ENCODE data around the gene EXOC4.

The EXOC4 gene

GRCh38 chr7:133586253-133586652 lies 333.4 kb downstream of the EXOC4 start:
- in situ Hi-C loops (cut with HindIII; ENCODE audit: low sequenced_read_pairs): no loop called here
- H3K4me3 ChIP-seq (ENCODE audit: low read depth, low read length): no peak overlapping the region
- no peak for DNase-seq (ENCODE audit: low read depth)
- no peak for TF ChIP-seq CTCF (IDR thresholded peaks at IDR 0.05; ENCODE audit: low read depth, low read length, missing control alignments)

- in situ Hi-C loops (cut with HindIII; ENCODE audit: low sequenced_read_pairs): no loop called here
- DNase-seq (ENCODE audit: low read depth): no peak
- TF ChIP-seq CTCF (IDR thresholded peaks at IDR 0.05; ENCODE audit: low read depth, low read length, missing control alignments): no peak
- no peak overlapping the region for H3K4me3 ChIP-seq (ENCODE audit: low read depth, low read length)
Measured at GRCh38 chr7:133587903-133588302, 335.0 kb downstream of the EXOC4 start.

- in situ Hi-C loops (cut with HindIII; ENCODE audit: low sequenced_read_pairs): no loop called here
- no peak for DNase-seq (ENCODE audit: low read depth)
- no peak for TF ChIP-seq CTCF (IDR thresholded peaks at IDR 0.05; ENCODE audit: low read depth, low read length, missing control alignments)
- H3K4me3 ChIP-seq (ENCODE audit: low read depth, low read length): no peak overlapping the region
Measured at GRCh38 chr7:133590795-133591194, 337.9 kb downstream of the EXOC4 start.

GRCh38 chr7:133591704-133592340 lies 338.9 kb downstream of the EXOC4 start:
- TF ChIP-seq CTCF (IDR thresholded peaks at IDR 0.05; ENCODE audit: low read depth, low read length, missing control alignments): no peak
- in situ Hi-C loops (cut with HindIII; ENCODE audit: low sequenced_read_pairs): no loop called here

GRCh38 chr7:133593561-133593960 lies 340.7 kb downstream of the EXOC4 start:
- no peak for TF ChIP-seq CTCF (IDR thresholded peaks at IDR 0.05; ENCODE audit: low read depth, low read length, missing control alignments)
- no peak overlapping the region for H3K4me3 ChIP-seq (ENCODE audit: low read depth, low read length)
- no peak for DNase-seq (ENCODE audit: low read depth)
- in situ Hi-C loops (cut with HindIII; ENCODE audit: low sequenced_read_pairs): no loop called here

More at GRCh38 chr7:133591704-133592340, 338.9 kb downstream of the EXOC4 start:
- no peak for DNase-seq (ENCODE audit: low read depth)
- H3K4me3 ChIP-seq (ENCODE audit: low read depth, low read length): no peak overlapping the region

GRCh38 chr7:133601617-133602016 lies 348.7 kb downstream of the EXOC4 start:
- DNase-seq (ENCODE audit: low read depth): no peak
- in situ Hi-C loops (cut with HindIII; ENCODE audit: low sequenced_read_pairs): no loop called here
- TF ChIP-seq CTCF (IDR thresholded peaks at IDR 0.05; ENCODE audit: low read depth, low read length, missing control alignments): no peak
- H3K4me3 ChIP-seq (ENCODE audit: low read depth, low read length): no peak overlapping the region

Data from astrocyte of the cerebellum (primary cell).